Globus pallidus (tissue), 1 donor: ENCODE data around the gene SFRP2.

Experiments
- DNase-seq: peaks from one replicate; pipeline ENCODE4 v3.0.0-alpha.2; 2015; ENCODE audit warnings: low spot score

The SFRP2 gene

GRCh38 chr4:153788413-153789276 lies at the start of gene SFRP2:
SFRP2 (minus strand) TSS chr4:153789083; CDS start chr4:153788835, 248 bp downstream.
- DNase-seq, result no peak

DNA sequence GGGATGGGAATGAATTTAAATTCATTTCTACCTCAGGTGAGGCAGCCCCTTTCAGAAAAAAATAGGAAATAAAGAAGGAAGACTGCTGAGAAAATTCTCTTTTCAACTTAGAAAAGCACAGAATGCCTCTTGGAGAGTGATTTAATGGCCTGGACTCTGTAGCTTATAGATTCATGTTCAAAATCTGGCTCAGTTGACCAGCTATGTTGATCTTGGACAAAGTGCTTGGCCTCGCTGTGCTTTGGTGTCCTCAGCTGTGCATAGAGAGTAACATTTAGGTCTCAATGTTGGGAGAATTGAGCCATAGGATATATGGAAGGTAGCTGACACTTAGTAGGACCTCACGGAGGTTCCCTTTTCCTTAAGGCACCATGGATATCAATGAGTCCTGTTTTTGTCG lies 49.7 kb upstream of the SFRP2 start:
- DNase-seq, result no peak

DNA sequence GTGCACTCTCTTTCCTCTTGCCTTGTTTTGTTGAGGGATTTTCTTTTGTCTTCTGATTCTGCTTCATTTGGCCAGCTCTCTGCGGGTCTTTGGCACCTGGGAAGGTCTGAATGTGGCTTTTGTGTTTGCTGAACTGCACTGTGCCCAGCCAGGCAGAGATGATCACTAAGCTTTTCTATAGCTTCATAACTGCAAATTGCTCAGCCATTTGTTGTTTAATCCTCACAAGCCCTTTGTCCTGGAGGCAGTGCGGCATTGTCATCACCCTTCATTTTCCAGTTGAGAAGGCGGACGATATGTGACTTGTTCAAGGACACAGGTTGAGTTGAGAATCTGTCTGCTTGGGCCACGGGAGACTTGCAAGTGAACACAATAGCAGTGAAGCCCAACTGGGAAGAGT lies 46.0 kb upstream of the SFRP2 start:
- no peak for DNase-seq

- no peak for DNase-seq
Measured at GRCh38 chr4:153832720-153833287, 43.9 kb upstream of the SFRP2 start.

GRCh38 chr4:153832054-153832453 lies 43.2 kb upstream of the SFRP2 start:
- no peak for DNase-seq

GRCh38 chr4:153831245-153831644 lies 42.4 kb upstream of the SFRP2 start:
- no peak for DNase-seq

DNA sequence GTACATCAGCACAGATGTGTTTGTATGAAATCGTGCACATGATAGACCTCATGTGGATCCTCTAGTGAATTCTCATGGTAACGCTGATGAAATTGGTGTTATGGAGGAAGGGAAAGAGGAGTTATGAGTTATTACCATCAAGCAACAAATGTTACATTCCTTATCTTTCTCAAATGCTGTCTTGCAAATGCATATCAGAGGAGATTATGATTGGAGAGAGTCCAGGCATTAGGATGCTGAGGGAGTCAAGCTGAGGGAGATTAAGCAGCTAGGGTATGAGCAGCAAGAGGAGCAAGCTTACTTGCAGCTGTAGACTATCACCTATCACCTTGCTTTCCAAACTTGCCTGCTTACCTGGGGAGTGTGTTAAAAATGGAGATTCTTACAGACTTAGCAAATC lies 36.8 kb upstream of the SFRP2 start:
- DNase-seq, result no peak

DNA sequence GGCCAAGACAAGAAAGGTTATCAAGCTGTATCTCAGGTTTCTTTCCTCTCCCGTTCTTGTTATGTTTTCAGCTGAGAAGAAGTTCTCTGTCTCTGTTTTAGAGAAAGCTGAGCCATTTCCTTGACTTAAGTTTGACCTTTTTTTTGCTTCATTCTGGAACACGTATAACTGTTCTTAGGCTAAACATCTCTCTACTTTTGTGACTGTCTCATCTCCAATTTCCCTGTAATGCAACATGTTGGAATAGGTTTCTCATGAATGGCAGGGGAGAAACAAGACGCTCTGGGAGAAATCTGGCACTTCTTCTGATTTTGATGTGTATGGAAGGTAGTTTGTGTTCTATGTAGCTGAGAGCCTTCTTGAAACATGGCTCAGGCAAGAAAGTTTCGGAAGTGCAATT lies 36.2 kb upstream of the SFRP2 start:
- DNase-seq, result no peak

DNA sequence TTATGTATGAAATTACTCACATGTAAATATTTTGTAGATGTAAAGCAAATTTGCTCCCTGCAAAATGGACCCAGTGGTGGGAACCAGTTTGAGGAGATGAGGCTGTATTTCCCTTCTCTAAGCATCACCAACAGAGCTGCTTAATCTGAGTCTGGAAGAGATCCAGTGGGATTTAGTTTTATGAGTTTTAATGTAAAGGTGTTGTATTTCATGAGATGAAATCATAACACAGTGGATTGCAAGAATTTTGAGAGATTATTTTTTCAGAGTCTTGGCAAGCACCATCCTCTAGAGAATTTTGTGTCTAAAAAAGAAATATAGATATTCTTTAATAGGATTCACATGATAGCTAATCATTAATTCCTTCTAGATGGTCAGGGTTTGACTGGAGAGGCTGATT lies 35.6 kb upstream of the SFRP2 start:
- DNase-seq, result no peak

DNA sequence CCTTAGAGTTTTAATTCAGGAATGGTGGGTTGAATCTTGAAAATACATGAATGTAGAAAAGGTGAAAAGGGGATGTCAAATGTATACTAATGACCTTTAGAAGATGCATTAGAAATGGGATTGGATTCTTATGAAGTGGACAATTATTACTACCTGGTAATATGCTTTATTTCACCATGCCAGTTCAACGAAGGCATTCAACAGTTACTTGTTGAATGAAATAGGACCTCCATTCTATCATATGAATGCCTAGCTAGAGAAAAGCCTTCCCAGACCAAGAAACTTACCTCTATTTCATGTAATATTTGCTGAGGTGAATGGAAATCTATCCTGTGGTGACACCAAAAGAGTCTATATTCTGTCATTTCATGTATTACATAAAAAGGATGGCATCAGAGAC lies 34.6 kb upstream of the SFRP2 start:
- no peak for DNase-seq

DNA sequence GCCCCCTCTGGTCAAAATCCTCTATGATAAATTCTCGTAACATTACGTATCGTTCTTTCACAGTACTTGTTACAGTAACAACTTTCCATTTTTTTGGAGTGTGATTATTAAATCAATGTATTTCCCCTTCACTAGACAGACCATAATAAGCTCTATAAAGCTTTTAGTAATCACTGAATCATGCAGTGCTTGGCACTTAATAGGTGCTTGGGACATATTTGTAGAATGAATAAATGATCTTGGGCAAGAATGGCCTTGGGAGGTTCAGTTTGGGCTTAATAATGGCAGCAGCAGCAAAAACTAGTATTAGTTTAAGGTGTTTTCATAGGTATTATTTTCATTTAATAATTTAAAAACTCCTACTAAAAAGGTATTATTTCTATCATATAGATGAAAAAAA lies 33.4 kb upstream of the SFRP2 start:
- no peak for DNase-seq

DNA sequence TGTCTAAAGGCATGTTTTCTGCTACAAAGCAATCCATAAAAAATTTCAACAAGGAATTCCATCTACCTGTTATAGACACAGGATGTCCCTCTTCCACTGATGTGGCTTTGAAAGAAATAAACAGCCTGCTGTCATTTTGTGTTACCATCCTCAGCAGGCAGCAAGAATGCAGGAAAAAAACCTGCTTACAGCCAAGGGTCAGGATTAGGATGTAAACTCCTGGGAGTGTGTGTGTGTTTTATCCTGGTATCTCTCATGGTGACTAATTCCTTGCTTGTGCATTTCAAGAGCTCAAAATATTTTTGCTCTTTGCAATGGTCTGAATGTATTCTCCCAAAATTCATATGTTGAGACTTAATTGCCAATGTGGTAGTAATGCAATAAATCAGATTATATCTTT lies 28.6 kb upstream of the SFRP2 start:
- DNase-seq, result no peak

- no peak for DNase-seq
Measured at GRCh38 chr4:153816542-153816941, 27.7 kb upstream of the SFRP2 start.

- no peak for DNase-seq
Measured at GRCh38 chr4:153814789-153815188, 25.9 kb upstream of the SFRP2 start.

DNA sequence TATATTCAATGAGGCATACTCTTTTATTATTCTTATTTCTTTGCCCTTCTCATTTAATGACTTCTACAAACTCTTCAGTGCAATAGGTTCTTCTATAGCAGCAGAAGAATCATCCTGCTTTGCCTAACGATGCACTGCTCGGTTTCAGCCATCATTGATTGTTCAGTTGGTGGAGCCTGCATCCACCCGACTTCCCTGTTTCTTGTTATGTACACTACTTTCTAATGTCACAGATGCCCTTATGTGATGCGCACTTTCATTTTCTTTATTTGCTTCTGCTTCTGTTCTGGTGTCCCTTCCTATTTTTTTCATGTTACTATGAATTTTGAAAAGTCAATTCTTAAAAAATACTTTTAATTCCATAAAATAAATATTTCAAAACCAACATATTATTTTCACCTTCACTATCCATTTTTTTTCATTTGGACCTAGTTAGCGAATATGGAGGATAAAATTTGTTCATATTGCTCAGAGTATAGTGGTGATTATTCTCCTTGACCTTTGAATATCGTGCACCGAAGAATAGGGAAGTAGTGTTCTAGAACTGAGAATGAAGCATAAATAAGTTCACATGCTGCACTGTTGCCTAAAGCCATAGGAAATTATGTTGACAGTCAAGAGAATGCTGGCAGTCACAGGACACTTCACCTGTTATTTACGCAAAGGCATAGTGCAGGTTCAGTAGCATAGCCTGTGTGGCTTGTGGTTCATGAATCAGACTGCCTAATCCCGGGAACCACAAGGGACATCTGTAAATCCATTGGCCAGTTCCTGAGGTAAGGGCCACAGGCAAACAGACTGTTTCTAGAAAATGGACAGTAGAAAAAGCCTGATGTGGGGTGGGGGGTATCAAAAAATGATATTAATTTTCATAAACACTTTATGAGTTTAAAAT lies 21.3 kb upstream of the SFRP2 start:
- DNase-seq, result no peak

DNA sequence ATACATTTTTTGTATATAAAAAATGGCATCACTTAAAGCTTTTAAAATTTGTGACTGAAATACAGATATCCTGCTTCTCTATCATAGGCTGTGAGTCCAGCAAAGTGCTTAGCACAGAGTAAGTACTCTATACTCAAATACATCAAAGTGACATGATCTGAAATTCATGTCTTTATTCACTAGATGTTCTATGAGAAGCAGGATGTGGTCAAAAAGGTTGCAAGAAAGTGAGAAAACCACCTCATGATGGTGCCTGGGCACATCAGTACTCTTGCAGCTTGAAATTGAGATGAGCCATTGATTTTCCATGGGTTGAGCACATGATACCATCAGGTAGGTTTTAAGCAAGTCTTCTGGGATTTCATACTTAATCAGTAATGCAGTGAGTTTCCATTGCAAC lies 20.4 kb upstream of the SFRP2 start:
- no peak for DNase-seq

DNA sequence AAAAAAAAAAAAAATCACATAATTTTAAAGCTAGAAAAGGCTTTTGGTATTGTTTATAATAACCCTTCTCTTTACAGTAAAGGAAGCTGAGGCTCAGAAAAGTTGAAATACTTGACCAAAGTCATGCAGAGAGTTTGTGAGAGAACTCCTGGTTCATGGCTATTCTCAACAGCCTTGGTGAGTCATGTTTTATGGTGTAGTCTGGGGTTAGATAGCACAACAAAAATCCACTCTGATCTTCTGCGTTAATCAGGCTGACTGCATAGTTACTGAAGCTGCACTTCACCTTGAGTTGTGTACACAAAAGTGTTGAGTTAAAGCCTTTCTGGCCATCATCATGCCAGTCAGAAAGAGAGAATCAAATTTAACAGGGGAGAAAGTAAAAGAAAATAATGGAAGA lies 19.3 kb upstream of the SFRP2 start:
- DNase-seq, result no peak

DNA sequence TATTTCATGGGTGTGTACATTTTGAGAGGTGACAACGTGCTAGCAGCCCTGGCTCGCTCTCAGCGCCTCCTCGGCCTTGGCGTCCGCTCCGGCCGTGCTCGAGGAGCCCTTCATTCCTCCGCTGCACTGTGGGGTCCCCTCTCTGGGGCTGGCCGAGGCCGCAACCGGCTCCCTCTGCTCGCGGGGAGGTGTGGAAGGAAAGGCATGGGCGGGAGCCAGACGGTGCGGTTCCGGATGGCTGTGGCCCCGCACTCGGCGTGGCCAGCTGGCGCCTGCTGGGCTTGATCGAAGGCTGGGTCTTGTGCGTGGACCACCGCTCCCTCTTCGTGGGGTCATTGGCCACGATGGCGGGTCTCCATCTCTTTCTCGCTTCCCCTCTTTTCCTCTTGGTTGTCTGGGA lies 17.2 kb upstream of the SFRP2 start:
- DNase-seq, result no peak

DNA sequence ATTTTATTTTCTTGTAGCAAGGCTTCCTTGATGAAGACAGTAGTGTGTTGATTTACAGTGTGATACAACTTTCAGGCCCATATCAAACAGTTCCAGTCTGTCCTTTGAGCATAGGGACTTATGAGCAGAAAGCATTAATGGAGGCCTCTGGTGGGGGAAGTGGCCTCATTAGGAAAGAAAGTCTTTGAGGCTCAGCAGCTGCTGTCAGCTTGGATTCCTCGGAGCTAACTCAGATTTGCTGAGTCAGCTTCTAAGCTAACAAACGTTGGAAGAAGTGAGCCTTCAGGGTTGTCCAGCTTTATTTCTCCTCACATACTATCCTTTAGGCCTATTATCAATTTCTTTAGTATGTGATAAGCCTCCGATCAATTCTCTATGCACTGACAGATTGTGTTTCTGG lies 15.8 kb upstream of the SFRP2 start:
- no peak for DNase-seq

GRCh38 chr4:153799694-153800074 lies 10.8 kb upstream of the SFRP2 start:
- no peak for DNase-seq

- DNase-seq, result no peak
Measured at GRCh38 chr4:153798901-153799693, 10.2 kb upstream of the SFRP2 start.

DNA sequence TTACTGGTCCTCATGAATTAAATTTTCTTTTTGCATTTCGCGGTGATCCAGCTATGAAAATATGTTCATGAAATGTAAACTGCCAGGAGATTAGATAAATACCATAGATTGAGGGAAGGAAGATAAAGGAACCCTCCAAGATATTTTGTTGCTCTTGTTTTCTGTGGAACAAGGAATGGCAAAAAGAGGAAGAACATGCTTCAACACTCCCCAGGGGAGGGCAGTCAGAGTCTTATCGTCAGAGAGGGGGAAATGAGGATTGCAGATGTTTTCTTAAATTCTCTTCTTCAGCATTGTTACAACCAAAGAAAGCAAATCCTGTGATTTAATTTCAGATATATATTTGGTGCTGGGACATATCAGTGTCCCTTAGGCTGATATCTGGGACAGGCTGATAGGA lies 9.5 kb upstream of the SFRP2 start:
- no peak for DNase-seq
